Skin epidermis (tissue), 12 donors: Measurements from ENCODE around the gene GPC3.
A peak's percentile ranks its signal among the peaks of the same experiment; 100 is the strongest.

Experiments used
- H3K27ac ChIP-seq, 21 experiments: fragments of 200-600 bp; sonication (generic) in 11 of 21; one replicate each; pipeline ENCODE4 v1.5.0; 2020; ENCODE audit warnings: mild to moderate bottlenecking in 3 of 21, inconsistent platforms in 2 of 21, moderate library complexity in 2 of 21
- H3K4me3 ChIP-seq, 7 experiments: fragments of 200-600 bp; sonication (generic) in 2 of 7; one replicate each; pipeline ENCODE4 v1.5.0; 2020; ENCODE audit warnings: inconsistent platforms in 2 of 7, mild to moderate bottlenecking in 2 of 7, moderate library complexity in 1 of 7

The GPC3 gene

DNA sequence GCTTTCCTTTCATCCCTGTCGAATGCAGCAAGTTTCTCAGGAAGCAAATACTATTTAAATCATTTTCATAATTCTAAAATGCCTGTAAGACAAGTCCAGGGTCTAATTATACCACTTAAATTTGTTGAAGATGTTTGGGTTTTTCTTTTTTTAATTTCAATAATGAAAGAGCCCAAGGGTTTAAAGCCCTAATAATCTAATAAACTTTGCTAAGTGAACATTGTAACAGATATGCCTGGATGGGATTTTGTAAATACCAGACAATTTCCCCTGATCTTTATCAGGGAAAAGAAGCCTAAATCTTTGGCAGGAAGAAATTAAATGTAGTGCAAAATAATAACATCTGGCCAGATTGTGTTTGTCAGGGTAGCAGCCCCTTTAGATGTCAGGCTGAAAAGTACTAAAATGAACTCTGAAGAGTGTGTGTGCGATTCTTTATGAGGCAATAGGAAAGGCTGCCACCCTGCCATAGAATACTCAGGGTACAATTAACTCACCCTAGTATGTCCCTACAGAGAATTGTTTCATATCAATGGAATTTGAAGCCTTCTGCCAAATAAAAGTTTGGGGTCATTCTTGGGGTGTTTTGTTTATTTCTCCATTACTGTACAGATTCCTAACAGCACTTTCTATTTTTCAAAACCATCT is 45.6 kb downstream of the GPC3 start:
- Histone ChIP-seq H3K27ac (no peak overlapping the region), H3K4me3 (no peak overlapping the region)

DNA sequence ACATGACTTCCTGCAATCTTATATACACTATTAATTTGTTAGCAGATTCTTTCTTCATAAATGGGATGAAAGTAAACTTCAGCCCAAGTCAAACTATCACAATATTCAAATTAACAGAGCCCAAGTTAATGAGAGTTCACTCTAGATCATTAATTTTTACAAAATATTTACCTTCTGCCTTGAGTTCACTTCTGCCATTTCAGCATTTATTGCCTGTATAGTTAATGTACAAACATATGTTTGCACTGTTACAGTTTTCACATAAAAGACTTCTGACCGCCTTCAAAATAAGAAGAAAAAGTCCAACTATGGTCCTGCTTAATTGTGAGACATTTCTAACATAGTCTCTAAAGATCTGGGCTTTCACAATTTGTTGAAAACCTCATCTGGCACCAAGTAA is 46.9 kb downstream of the GPC3 start:
- Histone ChIP-seq H3K4me3 (no peak overlapping the region), H3K27ac (no peak overlapping the region)

DNA sequence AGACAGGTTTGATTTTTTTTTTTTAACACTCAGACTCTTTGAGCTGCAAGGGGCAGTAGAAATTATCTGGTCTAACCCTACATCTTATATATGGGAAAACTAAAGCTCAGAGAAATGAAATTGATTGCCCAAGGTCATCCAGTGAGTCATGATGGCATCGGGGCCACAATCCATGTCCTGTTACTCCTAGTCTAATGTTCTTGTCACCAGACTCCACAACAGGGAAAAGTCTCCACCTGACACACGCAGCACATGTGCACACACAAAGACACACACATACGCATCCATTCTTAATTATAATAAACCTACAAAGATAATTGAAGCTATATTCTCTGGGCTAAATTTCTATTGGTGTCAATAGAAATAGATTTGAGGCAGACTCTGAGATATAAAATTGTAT is 48.4 kb downstream of the GPC3 start:
- Histone ChIP-seq H3K27ac (no peak overlapping the region), H3K4me3 (no peak overlapping the region)

DNA sequence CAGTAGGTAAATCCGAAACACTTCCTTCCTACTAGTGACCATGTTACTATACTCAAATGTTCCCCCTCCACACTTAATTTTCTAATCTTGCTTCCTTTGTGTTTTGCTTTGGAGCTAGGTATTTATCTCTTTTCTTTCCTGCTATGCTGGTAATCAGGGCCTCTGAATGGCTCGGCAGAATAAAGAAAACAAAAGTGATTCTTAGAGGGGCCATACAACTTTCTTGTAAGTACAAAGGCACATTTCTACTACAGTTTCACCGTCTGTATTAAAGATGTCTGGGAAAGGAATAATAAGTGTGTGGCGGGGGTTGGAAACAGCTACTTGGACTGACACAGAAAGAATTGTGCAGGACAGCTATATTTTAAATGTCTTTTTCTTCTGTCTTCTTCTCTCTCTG is 50.3 kb downstream of the GPC3 start:
- H3K4me3 ChIP-seq, result no peak overlapping the region
- H3K27ac ChIP-seq, result no peak overlapping the region

GRCh38 chrX:133933316-133933715 is 52.1 kb downstream of the GPC3 start:
- Histone ChIP-seq H3K27ac (no peak overlapping the region), H3K4me3 (no peak overlapping the region)

GRCh38 chrX:133929836-133930464 is 55.4 kb downstream of the GPC3 start:
- H3K4me3 ChIP-seq, result no peak overlapping the region
- H3K27ac ChIP-seq, result no peak overlapping the region

DNA sequence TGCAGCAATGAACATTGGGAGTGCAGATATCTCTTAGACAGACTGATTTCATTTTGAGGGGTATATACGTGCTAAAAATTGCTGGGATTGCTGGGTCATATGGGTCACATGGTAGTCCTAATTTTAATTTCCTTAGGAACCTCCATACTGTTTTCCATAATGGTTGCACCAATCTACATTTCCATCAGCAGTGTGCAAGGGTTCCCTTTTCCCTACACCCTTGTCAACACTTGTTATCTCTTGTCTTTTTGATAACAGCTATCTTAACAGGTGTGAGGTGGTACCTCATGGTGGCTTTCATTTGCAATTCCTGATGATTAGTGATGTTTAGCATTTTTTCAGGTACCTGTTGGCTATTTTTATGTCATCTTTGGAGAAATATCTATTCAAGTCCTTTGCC is 57.0 kb downstream of the GPC3 start:
- Histone ChIP-seq H3K4me3 (no peak overlapping the region), H3K27ac (no peak overlapping the region)

DNA sequence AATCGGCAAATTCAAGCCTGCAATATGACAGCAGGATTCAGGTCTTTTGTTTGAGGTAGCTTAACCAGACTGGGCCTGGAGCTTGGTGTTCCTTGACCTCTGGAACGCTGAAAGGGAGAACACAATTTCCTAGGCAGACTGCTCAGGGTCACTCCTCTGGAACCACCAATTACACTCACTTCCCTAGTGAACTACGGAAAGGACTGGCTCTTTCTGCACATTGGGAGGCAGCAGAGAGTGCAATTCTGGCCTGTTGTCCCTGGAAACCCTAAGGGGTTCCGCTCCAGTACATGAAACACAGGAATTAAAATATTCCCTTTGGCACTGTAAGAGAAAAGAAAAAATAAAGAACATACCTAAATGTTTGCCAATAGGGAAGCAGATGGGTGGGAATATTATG is 58.6 kb downstream of the GPC3 start:
- H3K4me3 ChIP-seq, result no peak overlapping the region

GRCh38 chrX:133926099-133926498 is 59.3 kb downstream of the GPC3 start:
- no peak overlapping the region for H3K27ac ChIP-seq
- no peak overlapping the region for H3K4me3 ChIP-seq

More for the DNA sequence above, 58.6 kb downstream of the GPC3 start:
- no peak overlapping the region for H3K27ac ChIP-seq

- Histone ChIP-seq H3K4me3 (no peak overlapping the region), H3K27ac (no peak overlapping the region)
Observed at GRCh38 chrX:133924548-133924947, 60.8 kb downstream of the GPC3 start.

- peak overlapping the region in 1 of 21 experiments; percentile 37 for H3K27ac ChIP-seq
Observed at GRCh38 chrX:133923548-133923947, 61.8 kb downstream of the GPC3 start.

GRCh38 chrX:133923113-133923512 is 62.3 kb downstream of the GPC3 start:
- H3K4me3 ChIP-seq, result no peak overlapping the region
- H3K27ac ChIP-seq, result peak overlapping the region in 1 of 21 experiments; percentile 37

More at GRCh38 chrX:133923548-133923947, 61.8 kb downstream of the GPC3 start:
- no peak overlapping the region for H3K4me3 ChIP-seq

- Histone ChIP-seq H3K27ac (no peak overlapping the region), H3K4me3 (no peak overlapping the region)
Observed at GRCh38 chrX:133922390-133922771, 63.0 kb downstream of the GPC3 start.

- H3K27ac ChIP-seq, result no peak overlapping the region
Observed at GRCh38 chrX:133921764-133922389, 63.5 kb downstream of the GPC3 start.

GRCh38 chrX:133921086-133921485 is 64.3 kb downstream of the GPC3 start:
- no peak overlapping the region for H3K27ac ChIP-seq
- no peak overlapping the region for H3K4me3 ChIP-seq

More at GRCh38 chrX:133921764-133922389, 63.5 kb downstream of the GPC3 start:
- no peak overlapping the region for H3K4me3 ChIP-seq

- Histone ChIP-seq H3K27ac (no peak overlapping the region), H3K4me3 (no peak overlapping the region)
Observed at GRCh38 chrX:133918361-133918771, 67.0 kb downstream of the GPC3 start.

GRCh38 chrX:133916984-133917722 is 68.2 kb downstream of the GPC3 start:
- Histone ChIP-seq H3K4me3 (no peak overlapping the region), H3K27ac (no peak overlapping the region)

DNA sequence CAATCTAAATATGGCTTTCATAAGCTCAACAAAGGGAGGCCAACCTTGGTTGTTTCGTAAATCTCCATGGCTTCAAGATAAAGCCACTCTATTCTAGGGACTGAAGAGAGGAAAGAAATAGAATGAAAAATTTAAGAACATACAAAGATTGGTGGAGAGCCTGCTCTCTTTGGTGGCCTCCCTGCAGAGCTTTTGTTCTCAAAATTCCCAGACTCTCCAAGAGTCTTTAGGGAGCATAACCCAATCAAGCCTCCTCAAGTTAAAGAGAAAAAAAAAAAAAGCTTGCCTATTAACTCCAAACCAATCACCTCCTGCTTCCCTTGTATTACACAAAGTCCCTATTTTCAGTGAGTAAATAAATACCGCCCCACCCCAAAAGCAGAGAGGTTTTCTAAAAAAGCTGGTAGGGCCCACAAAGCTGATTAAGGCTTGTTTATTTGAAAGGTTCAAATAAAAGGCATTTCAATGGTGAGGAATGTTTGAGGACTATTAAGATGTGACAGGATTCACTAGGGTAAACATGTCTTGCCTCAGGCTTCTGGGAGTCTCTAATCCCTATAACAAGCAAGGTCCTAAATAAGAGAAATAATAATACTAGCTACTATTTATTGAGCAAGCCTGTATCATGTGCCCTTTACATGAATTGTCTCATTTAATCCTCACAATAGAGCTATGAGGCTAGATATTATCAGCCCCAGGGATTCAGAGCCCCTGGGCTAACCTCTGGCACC is 71.6 kb downstream of the GPC3 start:
- Histone ChIP-seq H3K4me3 (no peak overlapping the region), H3K27ac (no peak overlapping the region)

DNA sequence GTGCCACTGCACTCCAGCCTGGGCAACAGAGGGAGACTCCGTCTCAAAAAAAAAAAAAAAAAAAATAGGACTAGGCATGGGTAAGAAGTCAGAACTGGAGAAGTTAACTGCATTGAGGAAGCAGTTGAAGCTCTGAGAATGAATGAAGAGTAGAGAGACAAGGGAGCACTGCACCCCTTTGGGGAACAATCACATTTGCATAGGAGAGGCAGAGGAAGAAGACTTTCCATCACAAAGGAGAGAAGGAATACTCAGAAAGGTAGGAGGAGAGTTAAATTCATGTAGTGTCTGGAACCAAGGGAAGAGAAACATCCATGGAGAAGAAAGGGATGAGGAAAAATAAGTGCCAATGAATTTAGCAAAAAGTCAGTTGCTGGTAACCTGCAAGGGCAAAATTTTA is 72.4 kb downstream of the GPC3 start:
- H3K27ac ChIP-seq, result no peak overlapping the region
- no peak overlapping the region for H3K4me3 ChIP-seq
